NOMO-1 treated with DMSO at 0.1 percent for 48 hours (cell line): Measurements from ENCODE around the gene WIPF2.
A peak's percentile ranks its signal among the peaks of the same experiment; 100 is the strongest.
"Not testable (repeated sequence)": the region's sequence is repeated elsewhere in the genome, so short reads cannot be mapped to it uniquely, and the experiment has no call there.

Experiments used
- DNase-seq: peaks from one replicate; lab custom pipeline; 2025; ENCODE audit not compliant: unreplicated experiment; lab: John Stamatoyannopoulos, UW

The WIPF2 gene

GRCh38 chr17:40191237-40192208 lies 27.6 kb upstream of the WIPF2 start:
- peak; percentile 45 for DNase-seq

- no peak for DNase-seq
Measured at GRCh38 chr17:40192961-40193360, 26.1 kb upstream of the WIPF2 start.

GRCh38 chr17:40194821-40195220 lies 24.3 kb upstream of the WIPF2 start:
- no peak for DNase-seq

- DNase-seq: no peak
Measured at GRCh38 chr17:40197550-40197949, 21.6 kb upstream of the WIPF2 start.

DNA sequence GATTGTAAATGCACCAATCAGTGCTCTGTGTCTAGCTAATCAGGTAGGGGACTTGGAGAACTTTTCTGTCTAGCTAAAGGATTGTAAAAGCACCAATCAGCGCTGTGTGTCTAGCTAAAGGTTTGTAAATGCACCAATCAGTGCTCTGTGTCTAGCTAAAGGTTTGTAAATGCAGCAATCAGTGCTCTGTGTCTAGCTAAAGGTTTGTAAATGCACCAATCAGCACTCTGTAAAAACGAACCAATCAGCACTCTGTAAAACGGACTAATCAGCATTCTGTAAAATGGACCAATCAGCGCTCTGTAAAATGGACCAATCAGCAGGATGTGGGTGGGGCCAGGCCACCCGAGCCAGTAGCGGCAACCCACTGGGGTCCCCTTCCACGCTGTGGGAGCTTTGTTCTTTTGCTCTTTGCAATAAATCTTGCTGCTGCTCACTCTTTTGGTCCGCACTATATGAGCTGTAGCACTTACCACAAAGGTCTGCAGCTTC lies 21.1 kb upstream of the WIPF2 start:
- DNase-seq: not testable (repeated sequence)

DNA sequence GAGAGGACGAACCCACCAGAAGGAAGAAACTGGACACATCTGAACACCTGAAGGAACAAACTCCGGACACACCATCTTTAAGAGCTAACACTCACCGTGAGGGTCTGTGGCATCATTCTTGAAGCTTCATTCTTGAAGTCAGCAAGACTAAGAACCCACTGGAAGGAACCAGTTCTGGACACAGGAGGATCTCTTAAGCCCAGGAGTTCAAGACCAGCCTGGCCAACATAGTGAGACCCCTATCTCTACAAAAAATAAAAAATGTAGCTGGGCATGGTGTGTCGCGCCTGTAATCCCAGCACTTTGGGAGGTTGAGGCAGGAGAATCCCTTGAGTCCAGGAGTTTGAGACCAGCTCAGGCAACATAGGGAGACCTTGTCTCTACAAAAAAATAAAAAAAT lies 20.5 kb upstream of the WIPF2 start:
- no peak for DNase-seq

DNA sequence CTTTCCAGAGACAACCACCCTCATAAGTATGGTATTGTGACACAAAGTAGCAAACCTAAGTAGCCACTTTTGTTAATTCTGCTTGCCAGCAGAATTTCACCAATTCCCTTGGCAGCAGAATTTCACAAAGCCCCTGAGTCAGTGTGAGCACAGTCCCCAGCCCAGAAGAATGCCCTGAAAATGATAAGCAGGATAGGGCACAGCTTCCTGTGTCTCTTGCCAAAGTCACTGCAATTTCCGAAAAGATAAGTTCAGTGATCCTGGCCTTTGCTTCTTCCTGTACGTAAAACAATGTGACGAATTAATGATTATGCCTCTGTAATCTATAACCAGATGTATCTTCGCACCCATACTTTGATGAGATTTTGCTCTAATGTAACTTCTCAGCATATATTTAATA lies 16.0 kb upstream of the WIPF2 start:
- DNase-seq: no peak

DNA sequence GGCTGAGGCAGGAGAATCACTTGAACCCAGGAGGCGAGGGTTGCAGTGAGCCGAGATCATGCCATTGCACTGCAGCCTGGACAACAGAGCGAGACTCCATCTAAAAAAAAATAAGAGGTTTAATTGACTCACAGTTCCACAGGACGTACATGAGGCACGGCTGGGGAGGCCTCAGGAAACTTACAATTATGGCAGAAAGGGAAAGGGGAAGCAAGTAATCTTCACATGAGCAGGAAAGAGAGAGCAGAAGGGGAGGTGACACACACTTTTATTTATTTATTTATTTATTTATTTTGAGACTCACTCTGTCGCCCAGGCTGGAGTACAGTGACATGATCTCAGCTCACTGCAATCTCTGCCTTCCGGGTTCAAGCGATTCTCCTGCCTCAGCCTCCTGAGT lies 12.9 kb upstream of the WIPF2 start:
- peak; percentile 49 for DNase-seq

DNA sequence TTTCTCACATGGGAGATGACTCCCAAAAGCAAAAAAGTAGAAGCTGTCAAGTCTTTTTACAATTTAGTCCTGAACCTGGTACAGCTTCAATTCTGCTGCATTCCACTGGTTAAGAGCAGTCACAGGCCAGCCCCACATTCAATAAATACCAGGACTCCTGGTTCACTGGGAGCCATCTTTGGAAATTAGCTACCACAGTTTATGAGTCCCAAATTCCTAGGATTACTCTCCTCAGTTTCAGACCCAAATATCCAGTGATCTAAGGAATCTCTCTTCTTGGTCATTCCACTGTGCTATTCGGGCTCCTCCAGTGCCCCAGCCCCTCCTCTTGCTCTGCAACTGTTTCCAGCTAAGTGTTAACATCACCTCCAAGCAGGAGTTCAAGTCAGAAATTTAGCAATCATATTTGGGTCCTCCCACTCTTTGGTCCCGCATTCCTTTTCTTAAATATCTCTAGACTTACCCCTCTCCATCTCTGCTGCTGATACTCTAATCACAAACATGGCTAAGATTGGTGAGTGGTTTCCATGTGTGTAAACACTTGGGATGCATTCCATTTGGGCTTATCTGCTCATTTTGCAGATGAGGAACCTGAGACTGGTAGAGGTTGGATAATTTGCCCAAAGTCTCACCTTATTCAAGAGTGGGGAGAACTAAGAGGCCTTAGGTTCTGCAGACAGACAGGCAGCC lies 9.6 kb upstream of the WIPF2 start:
- DNase-seq: no peak

DNA sequence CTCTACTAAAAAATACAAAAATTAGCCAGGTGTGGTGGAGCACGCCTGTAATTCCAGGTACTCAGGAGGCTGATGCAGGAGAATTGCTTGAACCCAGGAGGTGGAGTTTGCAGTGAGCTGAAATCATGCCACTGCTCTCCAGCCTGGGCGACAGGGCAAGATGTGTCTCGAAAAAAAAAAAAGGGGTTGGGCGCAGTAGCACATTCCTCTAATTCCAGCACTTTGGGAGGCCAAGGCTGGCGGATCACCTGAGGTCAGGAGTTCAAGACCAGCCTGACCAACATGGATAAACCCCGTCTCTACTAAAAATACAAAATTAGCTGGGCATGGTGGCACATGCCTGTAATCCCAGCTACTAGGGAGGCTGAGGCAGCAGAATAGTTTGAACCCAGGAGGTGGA lies 5.2 kb upstream of the WIPF2 start:
- DNase-seq: not testable (repeated sequence)

GRCh38 chr17:40218006-40218739 lies 931 bp upstream of the WIPF2 start:
- no peak for DNase-seq

- DNase-seq: peak; percentile 43
Measured at GRCh38 chr17:40219594-40220338, 662 bp downstream of the WIPF2 start.

- DNase-seq: no peak
Measured at GRCh38 chr17:40224718-40225550, 5.8 kb downstream of the WIPF2 start.

DNA sequence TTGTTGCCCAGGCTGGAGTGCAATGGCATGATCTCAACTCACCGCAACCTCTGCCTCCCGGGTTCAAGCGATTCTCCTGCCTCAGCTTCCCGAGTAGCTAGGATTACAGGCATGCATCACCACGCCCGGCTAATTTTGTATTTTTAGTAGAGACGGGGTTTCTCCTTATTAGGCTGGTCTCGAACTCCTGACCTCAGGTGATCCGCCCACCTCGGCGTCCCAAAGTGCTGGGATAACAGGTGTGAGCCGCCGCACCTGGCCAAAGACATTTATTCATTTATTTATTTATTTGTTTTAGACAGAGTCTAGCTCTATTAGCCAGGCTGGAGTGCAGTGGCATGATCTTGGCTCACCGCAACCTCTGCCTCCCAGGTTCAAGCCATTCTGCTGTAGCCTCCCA lies 10.0 kb downstream of the WIPF2 start:
- DNase-seq: not testable (repeated sequence)

DNA sequence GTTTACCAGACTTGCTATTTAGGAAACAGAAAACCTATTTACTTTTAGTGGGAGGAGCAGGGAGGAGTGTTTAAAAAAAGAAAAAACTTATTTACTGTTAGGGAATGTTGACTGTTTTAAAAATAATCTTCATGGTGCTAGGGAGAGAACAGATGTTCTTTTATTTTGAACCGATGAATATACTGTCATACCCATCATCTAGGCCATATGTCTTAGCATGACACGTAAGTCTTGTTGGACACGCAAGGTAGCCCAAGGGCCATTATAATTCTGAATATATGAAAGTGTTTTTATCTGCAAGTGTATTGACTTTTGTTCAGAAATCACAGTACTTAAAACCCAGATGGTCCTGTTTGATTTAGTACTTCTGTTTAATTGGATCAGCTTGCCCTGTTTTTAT lies 11.6 kb downstream of the WIPF2 start:
- no peak for DNase-seq

DNA sequence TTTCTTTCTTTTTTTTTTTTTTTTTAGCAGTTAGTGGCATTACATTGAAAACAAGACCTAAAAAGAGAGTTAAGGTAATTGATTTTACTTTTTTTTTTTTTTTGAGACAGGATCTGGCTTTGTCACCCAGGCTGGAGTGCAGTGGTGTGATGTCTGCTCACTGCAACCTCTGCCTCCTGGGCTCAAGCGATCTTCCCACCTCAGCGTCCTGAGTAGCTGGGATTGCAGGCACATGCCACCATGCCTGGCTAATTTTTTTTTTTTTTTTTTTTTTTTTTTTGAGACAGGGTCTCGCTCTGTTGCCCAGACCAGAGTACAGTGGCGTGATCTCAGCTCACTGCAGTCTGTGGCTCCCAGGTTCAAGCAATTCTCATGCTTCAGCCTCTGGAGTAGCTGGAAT lies 12.8 kb downstream of the WIPF2 start:
- not testable (repeated sequence) for DNase-seq

DNA sequence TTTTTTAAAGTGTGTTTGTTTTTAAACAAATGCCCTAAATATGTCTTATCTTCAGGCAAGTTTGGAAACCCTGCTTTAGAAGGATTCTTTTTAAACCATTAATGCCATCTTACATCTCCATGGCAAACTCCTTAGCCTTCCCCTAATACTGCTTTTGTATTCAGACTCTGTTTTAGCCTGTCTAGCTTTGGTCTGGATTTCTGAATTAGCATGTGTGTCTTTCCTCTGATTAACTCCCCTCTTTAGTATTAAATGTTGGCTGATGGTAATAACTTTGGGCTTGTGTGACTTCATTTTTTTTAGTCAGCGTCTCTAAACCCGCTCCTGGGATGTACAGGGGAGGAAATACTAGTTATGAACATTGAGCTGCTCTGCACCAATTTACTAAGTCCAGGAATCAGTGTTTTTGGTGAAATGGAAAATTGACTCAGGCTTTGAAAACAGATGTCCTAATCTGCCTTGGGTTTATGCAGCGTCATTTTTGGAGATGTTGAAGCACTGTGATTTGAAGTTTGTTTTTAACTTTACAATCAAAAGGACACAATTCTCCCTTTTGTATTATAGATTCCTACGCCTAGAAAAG lies 22.2 kb downstream of the WIPF2 start:
- no peak for DNase-seq

DNA sequence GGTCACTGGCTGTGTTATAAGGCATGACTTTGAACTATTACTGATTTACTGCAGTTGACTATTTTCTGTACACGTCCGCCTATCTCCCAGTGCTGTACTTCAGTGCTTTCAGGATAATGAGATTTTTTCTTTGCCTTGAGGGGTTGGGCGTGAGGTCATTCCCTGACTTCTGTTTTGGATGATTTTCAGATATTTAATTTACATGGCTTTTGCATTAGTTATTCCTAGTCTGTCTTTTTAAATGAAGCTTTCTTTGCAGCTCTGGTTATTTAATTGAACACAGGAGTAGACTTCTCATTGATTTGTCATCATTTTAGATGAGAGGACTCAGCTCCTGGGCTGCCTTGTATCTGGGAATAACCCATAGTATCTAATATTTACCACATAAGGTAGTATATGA lies 23.7 kb downstream of the WIPF2 start:
- DNase-seq: no peak

DNA sequence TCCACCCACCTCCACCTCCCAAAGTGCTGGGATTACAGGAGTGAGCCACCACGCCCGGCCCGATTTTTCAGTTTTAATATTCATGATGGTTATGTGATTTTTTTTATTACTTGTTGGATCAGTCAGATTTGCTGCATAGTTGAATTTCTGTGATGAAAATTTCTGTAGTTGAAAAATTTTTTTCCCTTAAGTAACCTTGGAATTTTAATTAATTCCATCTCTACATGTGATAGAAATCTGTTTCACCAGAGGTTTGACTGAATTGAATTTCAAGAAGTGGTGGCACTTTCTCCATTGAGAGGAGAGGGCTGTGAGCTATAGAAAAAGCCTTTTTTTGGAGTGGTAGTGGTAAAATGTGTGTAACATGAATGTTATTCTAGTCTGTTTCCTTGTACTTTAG lies 24.7 kb downstream of the WIPF2 start:
- no peak for DNase-seq
